IPS-NIHi11 (cell line): Measurements from ENCODE around the gene ITCH.
"Not testable (repeated sequence)": the region's sequence is repeated elsewhere in the genome, so short reads cannot be mapped to it uniquely, and the experiment has no call there.

Experiments
- DNase-seq: peaks from one replicate; pipeline ENCODE4 v3.0.0; 2012; ENCODE audit warnings: mixed read lengths, low spot score

Gene ITCH

DNA sequence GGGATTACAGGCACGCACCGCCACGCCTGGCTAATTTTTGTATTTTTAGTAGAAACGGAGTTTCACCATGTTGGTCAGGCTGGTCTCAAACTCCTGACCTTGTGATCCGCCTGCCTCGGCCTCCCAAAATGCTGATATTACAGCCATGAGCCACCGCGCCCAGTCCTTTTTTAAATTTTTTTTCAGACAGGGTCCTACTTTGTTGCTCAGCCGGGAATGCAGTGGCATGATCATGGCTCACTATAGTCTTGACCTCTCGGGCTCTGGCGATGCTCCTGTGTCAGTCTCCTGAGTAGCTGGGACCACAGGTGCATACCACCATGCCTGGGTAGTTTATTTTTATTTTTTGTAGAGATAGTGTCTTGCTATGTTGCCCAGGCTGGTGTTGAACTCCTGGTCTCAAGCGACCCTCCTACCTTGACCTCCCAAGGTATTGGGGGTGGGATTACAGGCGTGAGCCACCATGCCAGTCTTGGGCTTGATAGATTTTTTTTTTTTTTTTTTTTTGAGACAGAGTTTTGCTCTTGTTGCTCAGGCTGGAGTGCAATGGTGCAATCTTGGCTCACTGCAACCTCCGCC is 19.9 kb downstream of the ITCH start:
- DNase-seq: not testable (repeated sequence)

DNA sequence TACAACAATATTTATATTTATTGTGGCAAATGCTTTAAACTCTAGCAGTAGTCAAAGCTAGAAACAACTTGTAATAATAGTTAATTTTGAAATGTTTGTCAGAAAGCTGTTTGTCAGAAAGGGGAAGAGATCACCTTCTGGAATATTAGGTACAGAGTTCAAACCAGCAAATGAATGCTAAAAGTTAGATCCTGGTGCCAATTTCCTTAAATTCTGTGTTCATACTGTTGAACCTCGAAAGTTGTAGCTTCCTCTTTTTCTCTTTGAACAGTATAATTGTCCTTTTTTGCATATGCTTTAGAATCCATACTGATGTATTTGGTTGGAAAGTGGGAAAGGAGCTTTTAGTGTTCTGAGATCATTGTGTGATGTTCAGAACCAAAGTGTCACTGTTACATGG is 22.4 kb downstream of the ITCH start:
- DNase-seq: no peak

DNA sequence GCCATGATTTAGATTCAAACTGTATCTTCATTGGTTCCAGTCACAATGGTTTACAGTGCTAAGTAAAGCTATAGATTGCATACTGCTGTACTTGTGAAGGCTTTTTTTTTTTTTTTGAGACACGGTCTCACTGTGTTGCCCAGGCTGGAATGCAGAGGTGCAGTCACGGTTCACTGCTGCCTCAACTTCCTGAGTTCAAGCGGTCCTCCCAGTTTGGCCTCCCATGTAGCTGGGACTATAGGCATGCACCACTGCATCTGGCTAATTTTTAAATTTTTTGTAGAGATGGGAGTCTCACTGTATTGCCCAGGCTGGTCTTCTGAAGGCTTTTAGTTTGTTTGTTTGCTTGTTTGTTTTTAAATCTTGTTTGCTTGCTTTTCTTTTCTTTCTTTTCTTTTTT is 24.9 kb downstream of the ITCH start:
- DNase-seq: no peak

DNA sequence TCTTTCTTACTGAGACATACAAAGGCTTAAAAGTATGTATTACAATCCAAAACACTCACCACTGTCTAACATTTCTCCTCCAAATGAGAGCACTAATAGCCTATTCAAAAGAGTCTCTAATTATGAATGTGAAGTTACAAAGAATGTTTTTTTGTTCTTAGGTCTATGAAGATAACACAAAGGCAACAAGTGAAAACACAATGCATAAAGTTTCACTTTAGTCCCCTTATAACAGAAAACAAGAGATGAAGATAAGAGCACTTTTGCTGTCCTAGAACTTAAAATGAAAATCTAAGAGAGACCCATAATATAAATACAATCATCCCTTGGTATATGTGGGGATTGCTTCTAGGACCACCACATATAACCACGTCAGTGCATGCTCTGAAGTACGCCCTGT is 25.6 kb downstream of the ITCH start:
- no peak for DNase-seq

DNA sequence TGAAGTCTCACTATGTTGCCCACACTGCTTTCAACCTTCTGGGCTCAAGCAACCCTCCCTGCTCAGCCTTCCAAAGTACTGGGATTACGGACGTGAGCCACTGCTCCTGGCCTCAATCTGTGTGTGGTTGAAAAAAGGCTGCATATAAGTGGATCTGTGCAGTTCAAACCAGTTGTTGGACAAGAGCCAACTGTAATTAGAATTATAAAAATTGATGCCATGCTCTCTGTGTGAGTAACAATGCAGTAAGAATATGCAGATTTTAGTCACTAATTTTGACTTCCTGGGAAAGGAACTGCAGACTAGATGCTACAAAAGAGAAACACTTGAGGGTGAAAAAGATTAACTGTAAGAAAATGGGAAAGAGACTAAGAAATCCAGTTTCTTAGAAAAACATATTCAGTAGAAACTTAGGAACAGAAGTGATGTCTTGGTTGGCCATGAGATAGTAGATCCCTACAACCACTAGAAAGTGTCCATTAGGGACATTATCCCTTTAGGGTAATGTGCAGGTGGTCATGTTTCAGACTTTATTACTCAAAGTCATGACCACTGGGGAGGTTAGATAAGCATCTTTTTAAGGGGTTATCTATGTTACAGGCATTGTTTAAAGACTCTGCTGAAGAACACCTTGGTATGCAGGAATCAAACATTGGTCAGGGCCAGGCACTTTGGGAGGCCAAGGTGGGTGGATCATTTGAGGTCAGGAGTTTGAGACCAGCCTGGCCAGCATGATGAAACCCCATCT is 26.3 kb downstream of the ITCH start:
- DNase-seq: no peak

DNA sequence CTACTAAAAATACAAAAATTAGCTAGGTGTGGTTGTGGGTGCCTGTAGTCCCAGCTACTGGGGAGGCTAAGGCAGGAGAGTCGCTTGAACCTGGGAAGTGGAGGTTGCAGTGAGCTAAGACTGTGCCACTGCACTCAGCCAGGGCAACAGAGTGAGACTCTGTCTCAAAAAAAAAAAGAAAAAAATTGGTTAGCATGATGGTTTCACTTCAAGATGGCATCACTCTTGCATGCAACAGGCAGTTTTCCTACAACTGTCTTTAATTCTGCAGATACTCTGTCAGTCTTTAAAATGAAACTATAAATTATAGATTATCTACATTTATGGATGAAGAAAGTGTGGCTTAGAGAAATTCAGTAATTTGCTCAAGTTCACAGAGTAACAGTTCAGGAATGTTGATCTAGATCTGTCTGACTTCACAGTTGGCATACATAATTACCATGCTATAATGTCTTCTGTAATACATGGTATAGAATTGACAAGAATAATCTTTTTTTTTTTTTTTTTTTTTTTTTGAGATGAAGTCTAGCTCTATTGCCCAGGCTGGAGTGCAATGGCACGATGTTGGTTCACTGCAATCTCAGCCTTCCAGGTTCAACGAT is 27.0 kb downstream of the ITCH start:
- DNase-seq: no peak

DNA sequence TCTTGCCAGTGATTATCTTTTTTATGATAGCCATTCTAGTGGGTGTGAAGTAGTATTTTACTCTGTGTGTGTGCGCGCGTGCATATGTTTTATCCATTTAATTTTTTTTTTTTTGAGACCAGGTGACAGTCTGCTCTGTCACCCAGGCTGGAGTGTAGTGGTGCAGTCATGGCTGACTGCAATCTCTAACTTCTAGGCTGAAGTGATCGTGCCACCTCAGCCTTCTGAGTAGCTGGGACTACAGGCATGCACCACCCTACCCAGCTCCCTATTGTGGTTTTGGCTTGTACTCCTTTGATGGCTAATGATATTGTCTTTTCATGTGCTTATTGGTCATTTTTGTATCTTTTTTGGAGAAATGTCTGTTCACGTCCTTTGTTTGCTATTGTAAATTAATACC is 33.3 kb downstream of the ITCH start:
- no peak for DNase-seq

DNA sequence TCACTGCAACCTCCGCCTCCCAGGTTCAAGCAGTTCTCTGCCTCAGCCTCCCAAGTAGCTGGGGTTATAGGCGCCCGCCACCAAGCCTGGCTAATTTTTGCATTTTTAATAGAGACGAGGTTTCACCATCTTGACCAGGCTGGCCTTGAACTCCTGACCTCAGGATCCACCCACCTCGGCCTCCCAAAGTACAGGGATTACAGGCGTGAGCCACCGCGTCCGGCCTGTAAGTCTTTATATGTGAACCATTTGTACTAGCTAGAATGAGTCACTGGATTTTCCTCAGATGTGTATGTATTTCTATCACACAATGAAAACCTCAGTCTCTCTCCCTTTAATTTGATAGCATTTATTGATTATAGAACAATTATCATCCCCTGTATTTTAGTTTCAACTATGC is 34.0 kb downstream of the ITCH start:
- DNase-seq: no peak

DNA sequence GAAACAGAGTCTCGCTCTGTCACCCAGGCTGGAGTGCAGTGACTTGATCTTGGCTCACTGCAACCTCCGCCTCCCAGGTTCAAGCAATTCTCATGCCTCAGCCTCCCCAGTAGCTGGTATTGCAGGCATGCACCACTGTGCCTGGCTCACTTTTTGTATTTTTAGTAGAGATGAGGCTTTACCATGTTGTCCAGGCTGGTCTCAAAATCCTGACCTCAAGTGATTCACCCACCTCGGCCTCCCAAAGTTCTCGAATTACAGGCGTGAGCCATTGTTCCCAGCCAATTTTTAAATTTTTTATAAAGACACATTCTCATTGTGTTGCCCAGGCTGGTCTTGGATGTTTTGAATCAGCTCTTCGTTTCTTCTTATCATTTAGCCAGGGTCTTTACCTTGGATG is 37.7 kb downstream of the ITCH start:
- not testable (repeated sequence) for DNase-seq

DNA sequence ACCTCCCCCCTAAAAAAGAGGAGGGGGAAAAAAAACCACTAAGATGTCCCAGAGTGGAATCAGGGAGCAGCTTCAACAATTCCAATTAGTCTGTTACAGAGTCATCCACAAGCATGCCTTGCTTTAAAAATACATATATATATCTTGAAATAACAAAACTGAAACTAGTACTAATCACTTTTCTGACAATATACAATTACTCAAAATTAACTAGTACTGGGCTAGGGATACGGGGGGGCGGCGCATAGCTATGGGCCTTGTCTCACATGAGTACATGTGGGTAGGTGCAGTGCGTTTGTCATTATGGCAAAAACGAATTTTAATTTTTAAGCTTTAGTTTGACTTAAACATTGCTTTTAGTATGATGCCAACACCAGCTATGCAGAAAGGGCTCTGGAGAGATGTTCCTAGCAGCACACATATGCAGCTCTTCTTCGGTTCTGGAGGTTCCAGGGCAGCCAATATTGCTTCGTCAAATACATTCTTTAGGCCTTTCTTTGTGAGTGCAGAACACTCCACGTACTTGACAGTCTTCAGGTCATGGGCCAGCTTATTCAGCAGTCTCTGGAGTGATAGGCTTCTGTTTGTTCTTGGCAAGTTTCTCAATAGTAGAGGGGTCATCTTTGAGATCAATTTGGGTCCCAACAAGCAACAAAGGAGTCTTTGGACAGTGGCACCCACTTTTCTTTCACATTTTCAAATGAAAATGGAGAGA is 38.8 kb downstream of the ITCH start:
- DNase-seq: no peak

DNA sequence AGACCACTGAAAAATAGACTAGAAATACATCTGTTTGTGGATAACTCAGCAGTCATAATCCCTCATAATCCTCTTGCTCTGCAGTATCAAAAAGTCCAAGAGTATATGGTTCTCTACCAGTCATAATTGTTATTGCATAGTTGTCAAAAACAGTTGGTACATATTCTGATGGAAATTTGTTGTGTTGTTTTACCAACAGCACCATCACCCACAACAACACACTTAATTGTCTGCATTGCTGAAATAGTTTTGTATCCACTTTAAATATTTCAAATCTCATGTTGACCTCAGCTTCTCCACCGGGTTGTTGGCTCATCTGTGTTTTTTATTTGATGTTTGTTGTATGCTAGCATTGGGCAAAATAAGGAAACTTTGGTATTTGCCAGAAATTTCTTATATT is 39.4 kb downstream of the ITCH start:
- no peak for DNase-seq

DNA sequence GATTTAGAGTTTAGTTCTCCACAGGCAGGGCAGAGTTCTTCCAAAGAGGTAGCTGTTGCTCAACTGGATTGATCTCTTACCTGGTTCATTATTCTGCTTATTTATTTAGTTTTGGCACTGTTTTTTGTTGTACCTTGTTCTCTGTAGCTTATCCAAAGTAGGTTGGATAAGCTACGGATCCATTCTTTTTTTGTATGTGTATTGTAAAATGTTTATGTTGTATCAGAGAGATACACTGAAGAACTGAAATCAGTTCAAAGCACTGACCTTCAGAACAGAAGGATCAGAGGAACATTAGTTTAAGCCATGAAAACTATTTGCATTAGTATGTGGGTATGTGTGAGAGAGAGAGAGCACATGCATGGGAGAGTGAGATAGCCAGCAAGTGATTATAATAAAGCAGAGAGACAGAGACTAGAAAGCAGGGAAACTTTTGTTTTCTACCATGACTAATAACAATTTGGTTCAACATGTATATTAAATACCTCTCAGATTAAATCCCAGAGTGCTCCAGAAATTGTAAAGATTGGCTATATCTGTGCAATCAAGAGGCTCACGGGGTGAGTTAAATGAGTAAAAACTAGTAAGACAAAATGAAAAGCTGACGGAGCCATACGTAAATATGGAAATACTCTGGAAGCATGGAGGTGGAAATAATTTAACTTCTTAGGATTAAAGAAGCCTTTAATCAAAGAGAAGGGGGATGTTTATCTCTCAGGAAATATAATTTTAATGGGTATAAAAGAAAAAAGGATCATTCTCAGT is 40.2 kb downstream of the ITCH start:
- DNase-seq: no peak

DNA sequence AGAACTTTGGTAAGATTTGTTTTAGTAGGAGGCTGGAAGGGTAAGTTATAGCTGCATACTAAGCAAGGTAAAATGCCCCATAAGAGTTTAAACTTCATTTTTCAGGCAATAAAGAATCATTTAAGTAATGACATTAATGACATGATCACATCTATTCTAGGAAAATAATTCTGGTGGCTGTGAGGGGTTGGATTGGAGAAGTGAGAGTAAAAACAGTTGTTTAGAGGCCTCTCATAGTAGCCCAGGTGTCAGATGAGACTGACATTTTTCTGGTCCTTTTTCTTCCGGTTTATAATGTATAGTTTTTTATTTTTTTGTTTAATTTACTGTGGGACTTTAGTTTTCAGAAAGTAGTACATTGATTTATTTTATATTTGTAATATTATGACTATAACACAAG is 40.8 kb downstream of the ITCH start:
- DNase-seq: no peak

DNA sequence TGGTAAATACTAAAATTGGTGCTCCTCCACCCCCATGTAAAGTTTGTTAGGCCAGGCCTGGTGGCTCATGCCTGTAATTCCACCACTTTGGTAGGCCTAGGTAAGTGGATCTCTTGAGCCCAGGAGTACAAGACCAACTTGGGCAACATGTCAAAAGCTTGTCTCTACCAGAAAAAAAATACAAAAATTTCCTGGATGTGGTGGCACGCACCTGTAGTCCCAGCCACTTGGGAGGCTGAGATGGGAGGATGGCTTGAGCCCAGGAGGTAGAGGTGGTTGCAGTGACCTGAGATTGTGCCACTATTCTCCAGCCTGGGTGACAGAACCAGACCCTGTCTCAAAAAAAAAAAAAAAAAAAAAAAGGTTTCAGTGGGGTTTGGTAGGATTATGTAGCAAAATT is 41.7 kb downstream of the ITCH start:
- DNase-seq: no peak

DNA sequence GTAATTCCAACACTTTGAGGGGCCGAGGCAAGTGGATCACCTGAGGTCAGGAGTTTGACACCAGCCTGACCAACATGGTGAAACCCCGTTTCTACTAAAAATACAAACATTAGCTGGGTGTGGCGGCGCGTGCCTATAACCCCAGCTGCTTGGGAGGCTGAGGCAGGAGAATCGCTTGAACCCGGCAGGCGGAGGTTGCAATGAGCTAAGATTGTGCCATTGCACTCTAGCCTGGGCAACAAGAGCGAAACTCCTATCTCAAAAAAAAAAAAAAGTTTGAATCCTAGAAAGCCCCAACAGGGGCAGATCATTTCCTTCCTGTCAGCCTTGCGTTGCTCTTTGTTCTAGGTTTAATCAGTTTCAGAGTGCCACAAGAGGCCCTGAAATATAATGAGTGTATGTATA is 42.2 kb downstream of the ITCH start:
- DNase-seq: not testable (repeated sequence)

DNA sequence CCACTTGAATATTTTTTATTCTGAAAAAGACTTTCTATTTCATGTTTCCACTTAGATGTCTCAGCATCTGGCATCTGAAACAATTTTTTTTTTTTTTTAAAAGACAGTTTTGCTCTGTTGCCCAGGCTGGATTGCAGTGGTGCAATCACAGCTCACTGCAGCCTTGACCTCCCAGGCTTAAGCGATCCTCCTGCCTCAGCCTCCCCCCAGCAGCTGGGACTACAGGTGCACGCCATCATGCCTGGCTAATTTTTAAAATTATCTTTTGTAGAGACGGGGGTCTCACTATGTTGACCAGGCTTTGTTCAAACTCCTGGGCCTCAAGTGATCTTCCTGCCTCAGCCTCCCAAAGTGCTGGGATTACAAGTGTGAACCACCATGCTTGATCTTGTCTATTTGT is 42.9 kb downstream of the ITCH start:
- DNase-seq: not testable (repeated sequence)

DNA sequence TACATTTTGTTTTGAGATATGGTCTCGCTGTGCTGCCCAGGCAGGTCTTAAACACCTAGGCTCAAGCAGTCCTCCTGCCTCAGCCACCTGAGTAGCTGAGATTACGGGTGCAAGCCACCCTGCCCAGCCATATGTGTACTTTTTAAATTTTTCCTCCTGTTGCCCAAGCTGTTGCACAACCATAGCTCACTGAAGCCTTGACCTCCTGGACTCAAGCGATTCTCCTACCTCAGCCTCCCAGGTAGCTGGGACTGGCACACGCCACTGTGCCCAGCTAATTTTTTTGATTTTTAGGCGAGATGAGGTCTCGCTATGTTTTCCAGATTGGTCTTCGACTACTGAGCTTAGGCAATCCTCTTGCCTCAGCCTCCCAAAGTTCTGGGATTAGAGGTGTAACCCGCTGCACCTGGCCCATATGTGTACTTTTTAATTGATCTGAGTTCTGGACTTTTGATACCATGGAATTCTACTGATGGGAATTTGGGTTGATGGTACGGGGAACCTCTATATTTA is 44.9 kb downstream of the ITCH start:
- no peak for DNase-seq

DNA sequence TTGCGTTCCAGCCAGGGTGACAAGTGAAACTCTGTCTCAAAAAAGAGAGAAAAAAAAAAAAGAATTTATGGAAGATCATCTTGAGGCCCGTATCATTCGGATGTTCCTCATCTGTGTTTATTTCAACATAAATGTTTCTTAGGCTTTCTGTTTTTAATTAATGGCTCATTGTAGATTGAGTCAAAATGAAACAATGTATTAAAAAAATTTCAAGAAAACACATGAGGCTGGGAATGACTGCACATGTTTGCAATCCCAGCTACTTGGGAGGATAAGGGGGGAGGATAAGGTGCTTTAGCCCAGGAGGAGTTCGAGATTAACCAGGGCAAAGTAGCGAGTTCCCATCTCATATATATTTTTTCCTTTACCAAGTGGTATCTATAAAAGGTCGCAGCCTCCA is 47.3 kb downstream of the ITCH start:
- DNase-seq: no peak

DNA sequence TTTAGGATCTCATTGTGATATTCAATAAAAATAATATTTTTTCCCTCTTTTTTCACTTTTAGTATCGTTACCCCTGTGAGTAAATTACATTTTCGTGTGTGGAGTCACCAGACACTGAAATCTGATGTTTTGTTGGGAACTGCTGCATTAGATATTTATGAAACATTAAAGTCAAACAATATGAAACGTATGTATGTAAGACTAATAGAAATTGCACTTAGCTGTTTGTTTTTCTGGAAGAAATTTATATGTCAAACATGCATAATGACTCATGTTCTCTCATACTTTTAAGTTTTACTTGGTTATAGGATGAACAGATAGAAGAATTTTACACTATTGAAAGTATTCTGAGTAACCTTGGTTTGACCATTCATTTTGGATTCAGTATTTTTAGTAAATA is 49.4 kb downstream of the ITCH start:
- DNase-seq: no peak

DNA sequence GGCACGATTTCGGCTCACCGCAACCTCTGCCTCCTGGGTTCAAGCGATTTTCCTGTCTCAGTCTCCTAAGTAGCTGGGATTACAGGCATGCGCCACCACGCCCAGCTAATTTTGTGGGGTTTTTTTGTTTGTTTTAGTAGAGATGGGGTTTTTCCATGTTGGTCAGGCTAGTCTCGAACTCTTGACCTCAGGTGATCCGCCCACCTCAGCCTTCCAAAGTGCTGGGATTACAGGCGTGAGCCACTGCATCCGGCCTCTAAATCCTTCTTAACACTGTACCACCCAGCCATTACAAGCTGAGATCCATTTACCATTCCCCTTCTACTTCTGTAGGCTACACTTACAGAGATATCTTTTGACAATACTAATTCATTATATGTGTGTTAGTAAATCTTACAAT is 51.5 kb downstream of the ITCH start:
- DNase-seq: not testable (repeated sequence)

DNA sequence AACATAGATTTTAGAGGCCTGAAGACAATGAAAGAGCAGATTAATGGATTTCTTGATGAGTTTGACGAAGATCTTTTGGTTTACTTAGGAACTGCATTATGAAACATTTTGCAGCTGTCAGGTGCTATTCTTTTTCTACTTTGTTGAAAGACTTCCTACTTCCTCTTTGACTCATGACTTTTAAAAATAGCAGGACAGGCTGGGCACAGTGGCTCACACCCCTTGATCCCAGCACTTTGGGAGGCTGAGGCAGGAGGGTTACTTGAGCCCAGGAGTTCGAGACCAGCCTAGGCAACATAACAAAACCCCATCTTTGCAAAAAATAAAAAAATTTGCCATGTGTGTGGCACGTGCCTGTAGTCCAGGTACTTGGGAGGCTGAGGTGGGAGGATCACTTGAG is 52.0 kb downstream of the ITCH start:
- no peak for DNase-seq

DNA sequence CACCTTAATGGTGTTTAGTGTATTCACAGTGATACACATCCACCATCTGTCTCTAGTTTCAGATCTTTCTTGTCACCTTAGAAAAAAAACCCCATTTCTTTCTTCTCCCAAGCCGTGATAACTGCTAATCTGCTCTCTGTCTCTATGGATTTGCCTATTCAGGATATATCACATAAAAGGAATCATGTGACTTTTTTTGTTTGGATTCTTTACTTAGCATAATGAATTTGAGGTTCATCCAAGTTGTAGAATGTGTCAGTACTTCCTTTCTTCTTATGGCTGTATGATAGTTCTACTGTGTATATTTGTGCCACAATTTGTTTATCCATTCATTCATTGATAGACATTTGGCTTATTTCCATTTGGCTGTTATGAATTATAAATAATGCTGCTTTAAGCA is 57.1 kb downstream of the ITCH start:
- DNase-seq: no peak
